GM21723 (cell line): ENCODE data around the gene LBX2.
"Not testable (repeated sequence)": the region's sequence is repeated elsewhere in the genome, so short reads cannot be mapped to it uniquely, and the experiment has no call there.

ENCODE experiments used
- ATAC-seq: cut with Tn5 transposase; IDR thresholded peaks from one replicate; pipeline ENCODE4 v1.9.1; 2021; ENCODE audit warnings: mild to moderate bottlenecking, moderate library complexity; ENCODE audit not compliant: unreplicated experiment

The LBX2 gene

DNA sequence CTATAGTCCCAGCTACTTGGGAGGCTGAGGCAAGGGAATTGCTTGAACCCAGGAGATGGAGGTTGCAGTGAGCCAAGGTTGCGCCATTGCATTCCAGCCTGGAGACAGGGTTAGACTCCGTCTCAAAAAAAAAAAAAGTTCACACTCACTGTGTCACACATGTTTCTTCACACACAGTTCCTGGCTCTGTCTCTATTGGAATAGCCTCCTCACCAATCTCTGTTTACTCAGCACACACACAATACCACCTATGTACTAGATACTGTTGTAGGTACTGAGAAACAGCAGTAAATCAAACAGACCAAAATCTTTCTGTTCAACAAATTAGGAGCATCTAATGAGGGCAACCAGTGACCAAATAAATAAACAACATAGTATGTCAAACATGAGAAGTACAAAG, 13.3 kb downstream of the LBX2 start:
- ATAC-seq: no peak

DNA sequence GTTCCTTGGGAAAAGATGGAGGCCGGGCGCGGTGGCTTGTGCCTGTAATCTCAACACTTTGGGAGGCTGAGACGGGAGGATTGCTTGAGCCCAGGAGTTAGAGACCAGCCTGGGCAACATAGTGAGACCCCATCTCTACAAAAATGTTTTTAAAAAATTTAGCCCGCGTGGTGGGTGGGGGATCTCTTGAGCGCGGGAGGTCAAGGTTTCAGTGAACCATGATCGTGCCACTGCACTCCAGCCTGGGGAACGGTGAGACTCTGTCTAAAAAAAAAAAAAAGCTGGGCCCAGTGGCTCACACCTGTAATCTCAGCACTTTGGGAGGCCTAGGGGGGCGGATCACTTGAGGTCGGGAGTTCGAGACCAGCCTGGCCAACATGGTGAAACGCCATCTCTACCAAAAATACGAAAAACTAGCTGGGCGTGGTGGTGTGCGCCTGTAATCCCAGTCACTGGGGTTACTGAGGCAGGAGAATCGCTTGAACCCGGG, 15.7 kb downstream of the LBX2 start:
- ATAC-seq: not testable (repeated sequence)

DNA sequence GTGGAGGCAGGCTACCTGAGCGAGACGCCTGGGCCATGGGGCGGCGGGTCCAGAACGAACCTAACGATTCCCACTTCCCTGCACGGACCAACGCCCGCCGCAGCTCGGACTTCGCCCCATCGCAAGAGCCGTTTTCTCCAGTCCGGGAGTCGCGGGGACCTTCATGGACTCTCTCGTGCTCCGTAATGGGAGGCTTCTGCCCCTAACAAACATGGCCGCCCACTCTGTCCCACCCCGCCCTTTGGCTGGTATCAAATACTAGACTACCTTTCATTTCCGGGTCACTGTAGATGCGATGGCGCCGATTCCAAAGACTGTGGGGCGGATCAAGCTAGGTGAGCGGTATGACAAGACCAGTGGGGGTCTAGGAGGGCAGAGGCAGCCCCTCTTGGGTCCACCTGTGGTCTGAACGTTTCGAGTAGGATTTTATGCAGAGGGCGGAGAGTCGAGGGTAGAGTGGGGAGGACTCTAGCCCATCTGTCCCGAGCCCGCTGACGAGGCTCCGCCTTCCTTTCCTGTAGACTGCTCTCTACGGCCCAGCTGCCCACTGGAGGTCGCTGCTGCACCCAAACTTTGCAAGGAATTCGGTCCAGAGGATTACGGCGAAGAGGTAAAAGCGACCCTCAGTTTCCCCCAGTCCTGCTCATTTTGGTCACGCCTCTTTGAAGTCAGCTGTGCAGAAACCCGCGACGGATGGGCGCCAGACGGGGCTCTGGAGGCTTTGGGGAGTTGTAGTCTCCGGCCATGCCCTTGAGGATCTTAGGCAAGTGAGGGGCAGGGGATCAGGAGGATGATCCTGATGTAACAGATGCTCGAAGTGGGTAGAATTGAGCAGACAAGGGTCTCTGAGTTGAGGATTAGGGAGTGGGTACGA, 16.4 kb downstream of the LBX2 start, which contains the start of the genes CCDC142 and TTC31:
Gene CCDC142 (minus strand): TSS at position 198 of the 874 bp plus-strand sequence. CDS start 161 bp downstream, at position 37.
Gene TTC31 (plus strand): TSS at position 281 of the 874 bp plus-strand sequence. CDS start 15 bp downstream, at position 296.
- ATAC-seq: peak; percentile 91

- peak; percentile 34 for ATAC-seq
These were observed 17.2 kb downstream of the LBX2 start for GRCh38 chr2:74481961-74482800.

GRCh38 chr2:74481431-74481830, 18.0 kb downstream of the LBX2 start:
- ATAC-seq: no peak

GRCh38 chr2:74474899-74475298, 24.5 kb downstream of the LBX2 start:
- no peak for ATAC-seq

DNA sequence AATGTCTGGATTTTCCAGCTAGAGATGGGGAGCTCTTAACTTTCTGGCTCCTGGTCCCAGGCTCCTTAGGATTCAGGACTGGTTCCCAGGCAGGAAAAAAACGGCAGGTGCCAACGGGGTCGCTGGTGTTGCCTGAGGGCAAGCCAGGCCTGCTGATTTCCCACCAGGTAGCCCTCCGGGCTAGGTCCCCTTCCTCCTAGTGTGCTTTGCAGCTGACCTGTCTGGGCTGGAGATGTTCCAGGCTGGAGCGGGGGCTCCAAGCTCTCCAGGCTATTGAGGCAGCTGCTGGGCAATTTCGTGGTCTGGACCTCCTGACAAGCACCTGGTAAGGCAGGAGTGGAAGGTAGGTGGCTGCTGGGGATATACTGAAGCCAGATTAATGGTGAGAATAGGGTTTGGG, 24.9 kb downstream of the LBX2 start:
- no peak for ATAC-seq

DNA sequence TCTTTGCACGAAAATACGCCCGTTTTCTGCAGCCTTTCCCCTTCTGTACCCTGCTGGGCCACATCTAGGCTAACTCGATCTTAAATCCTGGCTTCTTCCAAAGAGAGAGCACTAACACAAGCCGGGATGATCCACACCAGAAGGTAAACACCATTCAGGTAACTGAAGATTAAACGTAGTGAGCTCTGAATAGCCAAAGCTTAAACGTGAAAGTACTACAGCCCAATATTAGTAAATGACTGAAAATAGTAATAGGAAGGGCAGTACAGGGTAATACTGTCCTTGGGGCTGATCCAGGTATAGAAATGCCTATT, 26.5 kb downstream of the LBX2 start:
- ATAC-seq: peak; percentile 3

DNA sequence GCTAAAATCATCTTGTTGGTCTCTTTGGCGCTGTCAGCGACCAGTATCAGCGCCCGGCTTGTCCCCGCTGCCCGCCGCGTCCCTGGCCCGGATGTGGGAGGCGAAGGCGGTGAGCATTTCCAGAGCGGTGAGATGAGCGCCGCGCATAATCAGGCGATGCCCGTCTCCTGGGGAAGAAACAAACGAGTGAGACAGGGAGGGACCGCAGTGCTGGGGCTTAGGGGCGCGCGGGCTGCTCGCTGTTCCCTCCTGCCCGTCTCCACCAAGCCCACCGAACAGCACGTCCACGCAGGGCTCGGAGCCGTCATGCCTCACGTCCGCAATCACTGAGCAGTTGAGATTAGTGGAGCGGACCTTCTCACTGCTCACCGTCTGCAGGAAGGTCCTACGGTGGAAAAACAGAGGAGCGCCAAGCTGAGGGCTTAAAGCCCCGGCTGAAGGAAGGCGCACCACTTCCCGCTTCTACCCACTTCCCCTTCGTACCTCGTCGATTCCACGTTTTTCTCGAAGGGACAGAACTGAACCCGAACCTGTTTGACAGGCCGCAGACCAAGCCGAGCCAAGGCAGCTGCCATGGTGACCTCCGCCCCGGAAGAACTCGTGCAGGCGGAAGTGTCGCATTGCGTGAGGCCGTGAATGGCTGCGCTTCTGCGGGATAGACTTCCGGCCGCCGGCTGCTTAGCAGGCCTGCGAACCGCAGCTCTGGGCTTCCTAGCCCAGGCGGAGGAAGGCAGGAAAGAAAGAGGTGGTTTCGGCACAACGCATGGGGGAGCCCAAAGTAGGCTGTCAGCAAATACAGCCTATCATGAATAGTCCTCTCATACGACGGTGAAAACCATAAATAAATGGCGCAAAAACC, 27.1 kb downstream of the LBX2 start, which contains the start of gene MRPL53:
Gene MRPL53 (minus strand): TSS at position 595 of the 859 bp plus-strand sequence. CDS start 20 bp downstream, at position 575.
- ATAC-seq: peak; percentile 87

- no peak for ATAC-seq
These were observed 27.9 kb downstream of the LBX2 start for GRCh38 chr2:74471332-74472065.

DNA sequence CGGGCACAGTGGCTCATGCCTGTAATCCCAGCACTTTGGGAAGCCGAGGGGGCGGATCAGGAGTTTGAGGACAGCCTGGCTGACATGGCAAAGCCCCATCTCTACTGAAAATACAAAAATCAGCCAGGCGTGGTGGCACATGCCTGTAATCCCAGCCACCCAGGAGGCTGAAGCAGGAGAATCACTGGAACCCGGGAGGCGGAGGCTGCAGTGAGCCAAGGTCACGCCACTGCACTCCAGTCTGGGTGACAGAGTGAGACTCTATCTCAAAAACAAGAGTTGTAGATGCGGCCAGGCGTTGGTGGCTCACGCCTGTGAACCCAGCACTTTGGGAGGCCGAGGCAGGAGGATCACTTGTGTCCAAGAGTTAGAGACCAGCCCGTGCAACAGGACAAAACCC, 28.7 kb downstream of the LBX2 start:
- not testable (repeated sequence) for ATAC-seq

GRCh38 chr2:74464406-74464805, 35.0 kb downstream of the LBX2 start:
- ATAC-seq: peak; percentile 12

DNA sequence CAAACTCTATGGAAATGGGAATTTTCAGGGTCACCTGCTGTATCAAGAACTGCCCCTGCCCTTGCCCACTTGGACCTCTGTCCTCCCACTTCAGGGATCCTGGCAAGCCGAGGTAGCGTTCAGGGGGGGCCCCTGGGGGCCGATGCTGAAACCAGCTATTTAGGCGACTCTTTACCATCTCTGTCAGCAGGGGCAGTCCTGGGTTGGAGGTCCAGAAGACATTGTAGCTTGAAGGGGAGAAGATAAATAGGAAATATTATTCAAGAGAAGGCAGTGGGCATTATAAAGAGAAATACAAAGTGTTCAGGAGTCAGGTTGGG, 36.7 kb downstream of the LBX2 start:
- no peak for ATAC-seq

DNA sequence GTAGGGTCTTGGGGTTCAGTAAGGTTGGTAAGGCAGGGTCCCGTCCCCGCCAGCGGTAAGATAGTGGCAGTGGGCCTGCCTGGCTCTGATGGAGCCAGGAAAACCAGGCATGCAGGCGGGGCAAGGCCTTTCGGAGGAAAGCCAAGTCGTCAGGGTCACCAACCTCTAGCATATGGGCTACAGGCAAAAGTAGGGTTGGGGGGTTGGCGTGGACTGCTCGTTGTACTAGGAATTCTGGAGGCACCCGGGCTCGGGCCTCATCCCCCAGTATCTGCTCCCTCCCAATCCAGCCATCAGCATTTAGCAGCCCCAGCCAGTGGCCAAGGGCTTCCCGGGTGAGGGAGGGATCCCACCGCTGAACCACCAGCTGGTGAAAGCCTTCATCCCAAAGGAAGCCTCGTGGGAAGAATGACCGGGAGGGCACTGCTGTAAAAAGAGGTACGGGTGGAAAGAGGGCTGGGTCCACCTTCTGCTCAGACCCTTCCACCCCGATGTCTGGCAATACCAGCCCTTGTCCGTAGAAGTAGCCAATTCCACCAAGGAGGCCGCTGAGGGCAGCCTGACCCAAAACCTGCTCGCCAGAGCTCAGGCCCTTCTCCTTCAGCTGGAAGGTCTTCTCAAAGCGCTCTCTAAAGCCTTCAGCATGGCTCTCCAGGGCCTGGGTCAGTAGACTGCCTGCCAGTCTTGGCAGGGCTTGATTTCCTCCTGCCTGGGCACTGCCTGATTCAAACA, 37.2 kb downstream of the LBX2 start:
- no peak for ATAC-seq

- no peak for ATAC-seq
These were observed 38.0 kb downstream of the LBX2 start for GRCh38 chr2:74461187-74462053.

DNA sequence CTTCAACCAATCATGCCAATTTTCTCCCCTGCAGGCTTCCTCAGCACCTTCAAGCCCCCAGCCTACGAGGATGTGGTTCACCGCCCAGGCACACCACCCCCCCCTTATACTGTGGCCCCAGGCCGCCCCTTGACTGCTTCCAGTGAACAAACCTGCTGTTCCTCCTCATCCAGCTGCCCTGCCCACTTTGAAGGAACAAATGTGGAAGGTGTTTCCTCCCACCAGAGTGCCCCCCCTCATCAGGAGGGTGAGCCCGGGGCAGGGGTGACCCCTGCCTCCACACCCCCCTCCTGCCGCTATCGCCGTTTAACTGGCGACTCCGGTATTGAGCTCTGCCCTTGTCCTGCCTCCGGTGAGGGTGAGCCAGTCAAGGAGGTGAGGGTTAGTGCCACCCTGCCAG, 39.2 kb downstream of the LBX2 start:
- ATAC-seq: not testable (repeated sequence)

DNA sequence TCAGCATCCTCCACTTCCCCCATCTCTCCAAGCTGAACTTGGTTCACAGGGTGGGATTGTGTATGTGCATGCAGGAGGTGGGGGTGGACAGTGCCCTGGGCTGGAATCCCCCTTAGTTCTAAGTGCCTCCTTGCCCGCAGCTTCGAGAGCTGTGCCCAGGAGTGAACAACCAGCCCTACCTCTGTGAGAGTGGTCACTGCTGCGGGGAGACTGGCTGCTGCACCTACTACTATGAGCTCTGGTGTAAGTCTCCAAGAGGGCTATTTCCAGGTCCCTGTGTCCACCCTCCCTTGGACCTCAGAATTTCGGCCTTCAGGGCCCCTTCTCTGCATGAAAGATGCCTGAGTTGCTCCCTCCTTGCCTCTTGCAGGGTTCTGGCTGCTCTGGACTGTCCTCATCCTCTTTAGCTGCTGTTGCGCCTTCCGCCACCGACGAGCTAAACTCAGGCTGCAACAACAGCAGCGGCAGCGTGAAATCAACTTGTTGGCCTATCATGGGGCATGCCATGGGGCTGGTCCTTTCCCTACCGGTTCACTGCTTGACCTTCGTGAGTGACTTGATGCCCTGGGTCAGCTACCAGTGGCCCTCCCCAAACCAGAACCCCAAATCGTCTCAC, 39.8 kb downstream of the LBX2 start:
- not testable (repeated sequence) for ATAC-seq

GRCh38 chr2:74458938-74459363, 40.5 kb downstream of the LBX2 start:
- no peak for ATAC-seq
